HG03159 (cell line): Measurements from ENCODE around the gene TSHZ1.
A peak's percentile ranks its signal among the peaks of the same experiment; 100 is the strongest.

Experiments used
- ATAC-seq: cut with Tn5 transposase; IDR thresholded peaks from one replicate; pipeline ENCODE4 v1.9.1; 2021; ENCODE audit warnings: mild to moderate bottlenecking, moderate library complexity; ENCODE audit not compliant: unreplicated experiment

TSHZ1 gene

GRCh38 chr18:75264926-75265597, 54.5 kb downstream of the TSHZ1 start:
- no peak for ATAC-seq

GRCh38 chr18:75265872-75266271, 55.3 kb downstream of the TSHZ1 start:
- no peak for ATAC-seq

GRCh38 chr18:75267643-75268363, 57.2 kb downstream of the TSHZ1 start:
- ATAC-seq: peak; percentile 88

GRCh38 chr18:75268364-75268646, 57.7 kb downstream of the TSHZ1 start:
- no peak for ATAC-seq

GRCh38 chr18:75269124-75269680, 58.6 kb downstream of the TSHZ1 start:
- ATAC-seq: no peak

- ATAC-seq: no peak
Measured at GRCh38 chr18:75269696-75270095, 59.1 kb downstream of the TSHZ1 start.

GRCh38 chr18:75271952-75272351, 61.4 kb downstream of the TSHZ1 start:
- no peak for ATAC-seq

- no peak for ATAC-seq
Measured at GRCh38 chr18:75273817-75274216, 63.2 kb downstream of the TSHZ1 start.

GRCh38 chr18:75275226-75275625, 64.6 kb downstream of the TSHZ1 start:
- ATAC-seq: no peak

GRCh38 chr18:75276818-75277609, 66.4 kb downstream of the TSHZ1 start:
- ATAC-seq: no peak

GRCh38 chr18:75277610-75277928, 67.0 kb downstream of the TSHZ1 start:
- no peak for ATAC-seq

- ATAC-seq: no peak
Measured at GRCh38 chr18:75279381-75279780, 68.8 kb downstream of the TSHZ1 start.

GRCh38 chr18:75280427-75281280, 70.1 kb downstream of the TSHZ1 start:
- ATAC-seq: no peak

- ATAC-seq: no peak
Measured at GRCh38 chr18:75282746-75283145, 72.1 kb downstream of the TSHZ1 start.

GRCh38 chr18:75283731-75284130, 73.1 kb downstream of the TSHZ1 start:
- ATAC-seq: no peak

GRCh38 chr18:75284566-75284965, 74.0 kb downstream of the TSHZ1 start:
- ATAC-seq: no peak

GRCh38 chr18:75285876-75286275, 75.3 kb downstream of the TSHZ1 start:
- no peak for ATAC-seq

GRCh38 chr18:75287006-75287405, 76.4 kb downstream of the TSHZ1 start:
- no peak for ATAC-seq

GRCh38 chr18:75287700-75288099, 77.1 kb downstream of the TSHZ1 start:
- ATAC-seq: no peak

- no peak for ATAC-seq
Measured at GRCh38 chr18:75289761-75290160, 79.2 kb downstream of the TSHZ1 start.
